NCI-H2029 (cell line): ENCODE results near the gene SHB.
"Not testable (repeated sequence)": the region's sequence is repeated elsewhere in the genome, so short reads cannot be mapped to it uniquely, and the experiment has no call there.

ENCODE experiments used
- DNase-seq: peaks from one replicate; lab custom pipeline; 2025; lab: John Stamatoyannopoulos, UW

The SHB gene

DNA sequence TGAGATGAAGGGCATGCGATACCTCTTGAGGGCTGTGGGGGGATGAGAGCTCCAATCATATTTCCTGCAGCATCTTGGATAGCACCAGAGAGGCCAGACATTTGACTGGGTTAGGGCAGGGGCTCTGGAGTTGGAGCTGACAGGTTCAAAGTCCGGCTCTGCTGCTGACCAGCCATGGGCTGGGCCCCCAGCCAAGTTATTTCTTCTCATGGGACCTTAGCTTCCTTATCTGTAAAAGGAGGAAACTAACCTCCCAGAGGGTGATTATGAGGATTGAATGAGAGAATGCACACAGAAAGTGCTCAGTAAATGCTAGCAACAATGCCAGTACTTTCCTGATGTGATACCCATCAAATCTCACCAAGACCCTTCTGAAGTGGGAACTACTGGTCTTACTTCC lies 99.9 kb downstream of the SHB start:
- DNase-seq: no peak

DNA sequence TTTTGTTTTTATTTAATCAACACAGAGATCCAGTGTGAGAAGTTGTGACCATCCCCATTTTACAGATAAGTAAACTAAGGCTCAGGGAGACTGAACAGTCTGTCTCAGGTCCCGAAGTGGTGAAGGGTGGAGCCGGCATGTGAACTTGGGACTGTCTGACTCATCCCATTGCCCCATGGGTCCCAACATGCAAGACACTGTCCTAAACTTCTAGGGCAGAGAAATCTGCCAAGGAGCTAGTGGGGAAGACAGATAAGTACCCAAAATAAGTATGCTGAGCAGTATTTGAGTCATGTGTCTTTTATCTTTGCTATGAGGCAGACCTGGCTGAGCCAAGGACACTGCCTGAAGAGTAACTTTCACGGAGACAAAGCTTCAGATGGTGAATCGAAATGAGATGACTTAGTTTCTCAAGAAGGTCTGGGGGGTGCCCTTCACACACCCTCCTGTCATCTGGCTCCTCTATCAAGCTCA lies 100.8 kb downstream of the SHB start:
- no peak for DNase-seq

DNA sequence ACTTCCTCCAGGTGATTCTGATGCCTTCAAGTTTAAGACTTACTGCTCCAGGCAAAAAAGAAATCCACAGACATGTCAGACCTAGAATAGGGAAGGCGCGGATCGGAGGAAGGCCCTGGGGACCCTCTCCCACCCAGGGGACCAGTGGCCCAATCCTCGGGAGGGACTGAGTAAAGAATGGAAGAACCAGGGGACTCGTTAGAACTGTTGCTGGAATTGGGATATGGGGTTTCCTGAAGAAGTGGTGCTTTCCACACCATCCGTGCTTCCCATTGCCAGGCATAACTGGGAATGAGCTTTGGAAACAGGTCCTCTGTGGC lies 101.3 kb downstream of the SHB start:
- no peak for DNase-seq

DNA sequence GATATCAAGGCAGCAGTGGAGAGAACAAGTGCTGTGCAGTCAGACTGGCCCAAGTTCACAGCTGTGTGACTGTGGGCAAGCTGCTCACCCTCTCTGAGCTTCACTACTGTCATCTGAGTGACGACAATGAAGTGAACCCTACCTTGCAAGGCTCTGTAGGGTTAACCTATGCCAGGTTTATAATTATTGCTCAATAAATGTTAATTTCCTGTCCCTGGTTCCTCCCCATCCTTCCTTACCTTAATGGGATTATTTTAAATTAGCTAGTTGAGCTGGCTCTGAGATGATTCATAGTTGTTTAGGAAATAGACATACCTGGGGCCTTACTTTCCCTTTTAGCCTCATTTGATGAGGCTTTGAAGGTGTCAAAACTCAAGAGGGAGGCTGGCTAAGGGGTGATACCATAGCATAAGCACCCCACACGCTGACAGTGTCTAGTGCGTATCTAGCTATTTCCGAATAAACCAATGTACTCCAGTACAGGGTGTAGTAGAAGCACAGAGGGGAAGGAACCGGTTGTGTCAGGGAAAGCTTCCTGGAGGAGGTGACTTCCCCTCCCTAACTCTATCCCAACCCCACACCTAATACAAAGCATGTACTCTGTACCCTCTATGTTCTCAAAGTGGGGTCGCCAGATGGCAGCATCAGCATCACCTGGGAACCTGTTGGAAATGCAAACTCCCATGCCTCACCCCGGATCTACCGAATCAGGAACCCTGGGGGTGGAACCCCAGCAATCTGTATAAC lies 101.8 kb downstream of the SHB start:
- no peak for DNase-seq

DNA sequence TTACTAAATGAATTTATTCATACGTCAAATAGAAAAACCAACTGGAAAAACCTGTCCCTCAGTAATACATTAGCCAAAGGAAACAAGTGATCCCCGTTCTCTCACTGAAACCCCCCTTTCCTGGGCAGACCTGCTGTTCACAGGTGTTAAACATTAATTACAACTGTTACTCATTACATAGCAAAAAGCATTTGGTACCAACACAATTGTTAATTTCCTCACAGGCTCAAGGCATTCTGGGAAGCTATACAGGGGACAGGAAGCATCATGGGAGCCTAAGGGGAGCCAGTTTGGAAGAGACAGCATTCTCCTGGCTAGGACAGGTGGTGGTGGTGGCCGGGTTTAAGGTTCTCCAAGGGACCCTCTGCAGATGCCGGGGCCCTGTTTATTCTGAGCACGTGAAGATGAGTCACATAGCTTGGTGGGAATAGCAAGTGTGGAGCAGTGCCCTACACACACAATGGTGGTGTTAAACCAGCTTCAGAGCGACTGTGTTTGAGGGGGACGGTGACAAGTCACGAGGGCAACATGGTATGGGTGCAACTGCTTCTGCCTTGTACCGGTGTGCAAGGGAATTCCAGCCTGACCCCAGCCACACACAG lies 102.5 kb downstream of the SHB start:
- no peak for DNase-seq

DNA sequence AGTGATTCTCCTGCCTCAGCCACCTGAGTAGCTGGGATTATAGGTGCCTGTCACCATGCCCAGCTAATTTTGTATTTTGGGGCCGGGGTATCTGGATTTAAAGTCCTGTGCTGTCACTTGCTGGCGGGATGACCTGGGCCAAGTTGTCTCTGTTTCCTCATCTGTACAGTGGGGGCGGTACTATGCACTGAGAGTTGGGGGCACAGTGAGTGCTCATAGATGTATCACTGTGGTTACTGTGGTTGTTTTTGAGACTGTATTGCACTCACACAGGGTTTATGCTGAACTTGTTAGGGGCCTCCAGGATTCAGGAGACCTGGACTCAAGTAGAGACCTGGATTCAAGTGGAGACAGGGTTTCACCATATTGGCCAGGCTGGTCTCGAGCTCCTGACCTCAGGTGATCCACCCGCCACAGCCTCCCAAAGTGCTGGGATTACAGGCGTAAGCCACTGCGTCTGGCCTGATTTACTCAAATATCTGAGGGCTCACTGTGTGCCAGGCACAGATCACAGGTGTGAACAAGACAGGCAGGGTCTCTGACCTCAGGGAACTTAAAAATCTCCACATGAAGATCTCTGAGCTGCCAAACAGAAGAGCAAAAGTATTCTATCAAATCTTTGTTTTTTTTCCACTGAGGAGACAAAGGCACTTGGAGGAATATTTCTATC lies 103.2 kb downstream of the SHB start:
- not testable (repeated sequence) for DNase-seq

DNA sequence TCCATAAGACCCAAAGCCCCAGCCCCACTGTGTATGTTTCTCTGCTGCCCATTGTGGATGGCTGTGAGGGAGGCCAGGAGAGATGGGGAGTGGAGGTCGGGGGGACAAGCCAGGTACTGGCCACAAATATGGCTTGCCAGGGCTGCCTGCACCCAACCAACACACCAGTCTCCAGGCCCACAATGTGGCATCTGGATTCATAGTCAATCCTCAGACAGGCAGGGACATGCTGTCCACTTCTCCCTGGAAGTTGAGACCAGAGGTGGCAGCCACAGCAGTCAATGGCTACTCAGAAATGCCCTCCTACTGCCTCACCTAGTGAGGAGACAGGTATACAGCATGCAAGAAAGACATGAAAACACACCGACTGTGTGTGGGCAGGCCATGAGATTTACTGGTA lies 103.9 kb downstream of the SHB start:
- DNase-seq: no peak

DNA sequence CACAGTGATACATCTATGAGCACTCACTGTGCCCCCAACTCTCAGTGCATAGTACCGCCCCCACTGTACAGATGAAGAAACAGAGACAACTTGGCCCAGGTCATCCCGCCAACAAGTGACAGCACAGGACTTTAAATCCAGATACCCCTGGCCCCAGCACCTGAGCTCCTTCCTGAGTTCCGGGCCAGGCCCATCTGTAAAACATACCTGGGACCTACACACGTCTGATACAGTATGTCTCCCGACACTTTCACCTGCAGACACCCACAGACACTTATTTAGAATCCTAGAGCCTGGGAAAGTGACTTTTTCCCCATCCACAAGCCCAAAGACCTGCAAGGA lies 104.3 kb downstream of the SHB start:
- DNase-seq: no peak

DNA sequence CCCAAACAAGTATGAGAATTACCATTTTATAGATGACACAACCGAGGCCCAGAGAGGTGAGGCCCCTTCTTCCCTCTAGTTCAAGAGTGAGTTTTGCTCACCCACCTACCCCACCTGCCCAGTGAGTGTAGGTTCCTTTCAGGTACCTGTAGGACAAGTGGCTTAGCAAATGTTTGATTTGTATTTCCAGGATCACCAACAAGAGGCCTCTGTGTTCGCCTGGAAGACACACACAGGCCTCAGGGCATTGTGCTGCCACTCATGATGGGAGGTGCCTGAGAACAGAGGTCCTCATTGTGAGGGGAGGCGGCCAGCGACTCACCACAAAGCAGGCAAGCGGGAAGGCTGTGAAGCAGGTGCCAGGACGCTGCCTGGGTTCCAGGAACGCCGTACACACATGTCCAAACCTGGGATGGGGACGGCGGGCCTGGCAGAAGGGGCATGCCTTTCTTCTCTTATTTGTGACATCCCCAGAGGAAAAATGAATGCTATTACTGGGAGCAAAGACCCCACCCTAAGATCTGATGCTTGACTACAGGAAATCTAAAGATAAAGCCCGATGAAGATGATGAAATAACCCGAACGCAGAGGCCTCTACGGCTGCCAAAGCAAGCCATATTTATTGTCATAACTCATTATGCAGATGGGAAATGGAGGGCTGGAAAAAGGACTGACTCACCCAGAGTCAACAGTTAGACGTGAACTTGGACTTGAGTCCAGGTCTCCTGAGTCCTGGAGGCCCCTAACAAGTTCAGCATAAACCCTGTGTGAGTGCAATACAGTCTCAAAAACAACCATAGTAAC lies 104.9 kb downstream of the SHB start:
- peak; percentile 97 for DNase-seq

DNA sequence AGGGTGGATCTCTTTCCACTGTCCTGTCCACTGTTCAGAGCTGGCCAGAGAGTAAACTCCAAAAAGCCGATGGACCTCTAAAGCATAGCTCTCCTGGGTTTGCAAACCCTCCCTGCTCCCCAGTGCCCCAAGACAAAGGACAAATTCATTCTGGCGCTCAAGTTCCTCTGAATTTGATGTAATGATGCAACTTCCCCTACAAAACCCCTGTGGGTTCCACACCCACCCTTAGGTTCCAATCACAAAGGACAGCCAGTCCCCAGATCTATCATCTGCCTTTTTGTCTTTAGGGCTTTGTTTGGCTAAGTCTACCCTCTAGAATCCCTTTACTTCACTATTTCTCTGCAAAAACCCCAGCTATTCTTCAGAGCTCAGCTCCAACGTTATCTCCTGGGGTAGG lies 107.7 kb downstream of the SHB start:
- no peak for DNase-seq

DNA sequence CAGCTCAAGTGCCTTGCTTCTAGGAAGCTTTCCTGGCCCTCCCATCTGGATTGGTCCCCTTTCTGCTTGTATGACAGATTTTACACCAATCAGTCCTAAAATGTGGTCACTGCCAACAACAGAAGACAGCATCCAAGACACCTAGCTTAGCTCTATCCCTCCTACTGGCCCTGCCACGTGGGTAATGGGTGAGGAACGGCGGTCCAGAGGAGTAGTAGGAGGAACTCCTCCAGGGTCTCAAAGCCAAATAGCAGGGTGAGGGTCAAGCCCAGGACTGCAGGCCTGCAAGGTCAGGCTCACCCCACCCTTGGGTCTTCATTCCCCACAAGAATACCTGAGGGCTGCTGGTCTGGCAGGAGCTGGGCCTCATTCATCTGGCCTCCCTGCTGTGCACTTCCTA lies 108.4 kb downstream of the SHB start:
- DNase-seq: no peak

DNA sequence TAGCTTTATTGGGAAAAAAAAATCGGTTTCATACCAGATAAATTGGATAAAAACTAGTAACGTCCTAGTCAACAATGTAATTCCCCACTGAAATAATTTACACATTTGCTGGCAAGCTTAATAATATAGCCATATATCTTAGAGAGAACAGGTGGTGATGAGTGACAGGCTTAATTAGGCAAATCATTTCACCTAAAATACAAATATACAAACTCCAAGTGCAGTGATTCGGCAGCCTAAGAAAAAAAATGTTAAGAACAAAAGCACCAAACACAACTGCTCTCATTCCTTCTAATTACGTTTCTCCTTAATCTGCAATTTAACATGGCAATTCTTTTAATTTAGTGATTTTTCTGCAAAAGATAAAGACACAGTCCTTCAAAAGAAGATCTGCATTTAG lies 109.1 kb downstream of the SHB start:
- no peak for DNase-seq

DNA sequence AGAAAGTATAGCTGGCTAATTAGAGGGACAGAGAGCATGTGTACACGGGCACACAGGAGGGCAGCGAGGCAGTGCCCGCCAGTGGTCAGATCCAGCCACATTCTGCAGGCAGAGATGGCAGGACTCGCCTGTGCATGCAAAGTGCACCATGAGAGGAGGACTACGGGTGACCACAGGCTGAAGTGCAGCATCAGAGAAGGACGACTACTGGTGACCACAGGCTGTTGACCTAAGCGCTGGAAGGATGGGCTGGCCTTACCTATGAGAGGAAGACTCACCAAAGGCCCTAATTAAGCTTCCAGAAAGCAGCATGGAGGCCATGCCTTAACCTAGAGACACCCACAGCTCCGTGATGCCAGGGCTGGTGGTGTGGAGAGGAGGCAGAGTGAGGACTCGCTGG lies 110.9 kb downstream of the SHB start:
- DNase-seq: no peak

DNA sequence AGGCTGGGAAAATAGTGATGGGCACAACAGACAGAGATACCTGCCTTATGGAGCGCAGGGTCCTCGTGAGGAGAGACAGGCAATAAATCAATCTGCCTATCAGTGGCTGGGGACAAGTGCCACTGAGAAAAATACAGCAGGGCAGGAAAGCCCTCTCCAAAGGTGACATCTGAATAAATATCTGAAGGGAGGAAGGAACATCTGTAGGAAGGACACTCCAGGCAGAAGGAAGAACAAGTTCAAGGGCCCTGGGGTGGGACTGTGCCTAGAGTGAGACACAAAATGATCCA lies 111.4 kb downstream of the SHB start:
- DNase-seq: no peak

DNA sequence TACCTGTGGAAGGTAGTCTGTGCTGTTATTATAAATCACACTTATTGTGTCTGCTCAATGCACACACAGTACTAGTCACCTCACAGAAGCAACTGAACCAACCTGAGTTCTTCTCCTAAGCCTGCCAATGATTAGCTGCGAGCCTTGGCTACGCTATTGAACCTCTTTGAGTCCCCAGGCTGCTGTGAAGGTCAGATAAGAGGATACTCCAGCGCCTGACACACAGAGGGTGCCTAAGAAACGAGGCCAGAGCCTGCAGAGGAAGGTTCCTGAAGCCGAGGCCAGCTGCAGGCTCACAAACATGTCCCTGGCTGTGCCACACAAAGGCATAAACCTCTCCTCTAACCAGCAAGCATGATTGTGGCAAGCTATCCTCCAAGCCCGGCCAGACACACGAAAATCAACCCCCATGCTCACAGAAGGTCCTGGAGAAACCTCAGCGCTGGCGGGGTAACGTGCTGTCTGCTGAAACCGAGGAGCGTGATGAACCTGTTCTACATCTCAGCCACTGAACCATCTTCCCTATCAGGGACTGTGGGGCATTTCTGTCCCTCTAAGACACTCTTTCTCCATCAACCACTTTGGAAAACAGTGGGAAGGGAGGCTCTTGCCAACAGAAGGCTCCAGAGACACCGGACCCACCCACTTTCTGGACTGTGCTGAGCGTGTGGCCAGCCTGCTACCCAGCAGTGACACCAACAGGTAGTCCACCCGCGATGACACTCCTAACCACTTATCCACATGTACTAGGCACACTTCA lies 111.9 kb downstream of the SHB start:
- DNase-seq: no peak

DNA sequence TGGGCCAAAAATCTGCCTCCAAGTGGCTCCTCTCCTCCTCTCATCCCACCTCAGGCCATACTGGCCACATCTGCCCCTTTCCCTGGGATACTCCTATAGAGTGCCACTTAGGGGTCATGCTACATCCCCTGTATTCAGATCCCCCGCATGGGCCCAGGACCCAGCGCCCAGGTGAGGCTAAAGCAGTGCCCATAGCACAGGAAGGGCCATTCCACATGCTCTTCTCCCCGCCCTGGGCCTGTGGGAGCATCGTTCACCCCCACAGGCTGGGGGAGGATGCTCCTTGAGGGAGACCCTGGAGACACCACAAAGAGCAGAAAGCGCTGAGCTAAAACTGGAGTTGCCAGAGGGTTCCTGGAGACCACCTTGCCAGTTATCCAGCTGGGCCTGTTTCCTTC lies 112.6 kb downstream of the SHB start:
- DNase-seq: no peak

DNA sequence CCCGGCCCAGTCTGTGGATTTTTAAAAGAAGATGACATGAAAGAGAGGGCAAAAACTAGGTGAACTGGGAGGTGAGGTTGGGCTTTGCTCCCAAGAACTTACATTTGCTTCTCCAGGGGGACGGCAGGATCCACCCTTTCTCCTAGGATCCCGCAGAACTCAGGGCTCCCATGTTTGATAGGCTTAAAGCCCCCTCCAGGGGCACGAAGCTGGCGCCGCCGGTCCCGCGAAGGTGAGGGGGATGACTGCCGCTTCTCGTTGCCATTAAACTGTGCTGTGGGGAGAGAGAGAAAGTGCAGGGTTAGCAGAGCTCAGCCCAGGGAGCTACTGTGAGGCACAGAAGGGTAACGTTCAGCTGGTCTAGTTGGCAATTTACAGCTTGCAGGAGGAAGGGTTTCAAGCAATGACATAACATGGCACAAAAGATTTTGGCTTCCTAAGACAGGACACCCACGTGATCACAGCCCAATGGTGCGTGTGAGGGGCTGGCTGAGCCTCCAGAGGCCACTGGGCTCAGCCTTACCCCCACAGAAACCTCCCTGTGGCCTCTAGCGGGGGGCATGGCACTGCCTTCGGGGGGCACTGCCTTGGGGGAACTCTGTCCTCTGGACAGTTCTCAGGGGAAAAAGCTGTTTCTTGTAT lies 113.1 kb downstream of the SHB start:
- DNase-seq: no peak

DNA sequence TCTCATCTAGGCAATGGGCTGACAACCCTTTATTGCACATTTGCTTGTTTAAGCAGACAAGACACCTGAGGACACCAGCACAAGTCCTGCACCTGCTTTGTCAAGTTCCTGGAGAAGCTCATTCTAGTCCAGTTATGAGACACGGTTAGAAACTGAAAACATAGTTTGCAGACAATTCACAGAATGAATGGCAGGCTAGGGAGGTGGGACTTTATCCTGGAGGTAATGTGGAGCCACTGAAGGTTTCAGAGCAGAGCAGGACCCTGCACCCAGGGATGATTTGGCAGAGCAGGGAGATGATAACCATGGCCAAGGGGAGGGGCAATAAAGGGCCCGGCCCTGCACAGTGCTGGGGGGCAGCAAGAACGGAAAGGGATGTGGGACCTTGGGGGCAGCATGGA lies 114.4 kb downstream of the SHB start:
- no peak for DNase-seq

DNA sequence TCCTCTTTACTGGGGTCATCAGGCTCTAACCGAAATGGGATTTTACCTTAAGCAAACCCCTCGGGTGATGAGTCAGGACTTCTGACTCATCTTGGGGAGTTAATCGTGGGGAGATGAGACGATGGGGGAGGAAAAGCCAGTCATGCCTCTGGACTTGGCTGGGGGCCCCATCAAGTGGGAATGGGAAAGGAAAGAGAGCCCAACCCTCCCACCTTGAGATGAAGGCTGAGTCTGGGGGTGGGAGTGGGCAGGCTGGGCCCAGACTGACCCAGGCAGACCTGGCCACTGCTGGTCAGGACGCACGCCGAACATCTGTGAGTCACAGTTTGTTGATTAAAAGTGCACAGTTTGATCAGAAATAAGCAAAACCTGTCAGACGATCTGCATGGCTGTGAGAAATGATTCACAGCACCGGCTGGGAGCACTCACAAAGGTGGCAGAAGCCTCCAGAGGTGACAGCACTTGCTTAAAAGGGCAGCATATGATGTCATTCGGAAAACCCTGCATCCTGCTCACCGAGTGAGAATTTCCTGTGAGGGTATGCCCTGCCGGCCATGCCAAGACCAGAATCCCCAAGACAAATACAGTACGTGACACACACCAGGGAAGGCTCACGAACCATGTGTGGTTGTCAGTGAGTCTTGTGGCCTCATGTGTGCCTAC lies 115.1 kb downstream of the SHB start:
- no peak for DNase-seq

DNA sequence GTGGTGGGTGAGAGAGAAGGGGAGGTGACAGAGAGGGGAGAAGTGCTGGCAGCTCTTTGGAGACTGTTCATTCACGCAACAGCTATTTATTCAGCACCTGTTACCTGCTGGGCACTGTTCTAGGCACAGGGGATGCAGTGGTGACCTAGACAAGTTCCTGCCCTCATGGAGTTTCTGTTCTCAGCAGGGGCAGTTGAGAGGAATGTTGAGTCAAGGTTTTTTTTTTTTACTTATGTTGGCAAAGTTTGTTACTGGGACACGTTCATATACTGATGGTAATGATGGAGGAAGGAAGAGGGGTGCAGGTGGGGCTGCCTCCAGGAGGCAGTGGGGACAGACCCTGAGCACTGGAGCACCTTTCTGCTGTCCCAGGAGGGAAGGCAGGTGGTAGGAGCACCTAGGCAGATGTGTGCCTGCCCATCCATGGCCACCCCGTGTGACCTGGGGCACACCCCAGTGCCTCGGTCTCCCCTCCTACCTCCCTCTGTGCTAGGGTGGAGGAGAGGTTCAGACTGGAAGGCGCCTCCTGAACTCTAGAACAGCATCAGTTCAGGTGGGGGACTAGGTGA lies 115.7 kb downstream of the SHB start:
- no peak for DNase-seq

DNA sequence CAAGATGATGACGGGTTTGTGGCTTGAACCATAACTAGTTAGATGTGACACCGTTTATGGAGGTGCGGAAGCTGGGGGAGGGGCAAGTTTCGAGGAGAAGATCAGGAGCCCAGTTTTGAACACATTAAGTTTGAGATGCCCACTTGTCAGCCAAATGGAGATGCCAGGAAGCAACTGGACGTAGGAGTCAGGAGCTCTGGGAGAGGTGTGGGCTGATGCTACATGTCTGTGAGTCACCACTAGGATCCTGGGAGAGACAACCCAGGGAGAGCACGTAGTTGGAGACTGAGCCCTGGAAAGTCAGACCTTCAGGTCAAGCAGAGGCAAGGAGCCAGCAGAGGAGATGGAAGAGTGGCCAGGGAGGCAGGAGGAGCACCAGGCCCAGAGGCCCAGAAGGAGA lies 116.3 kb downstream of the SHB start:
- no peak for DNase-seq
